GM04504 (cell line): ENCODE measurements around the gene CA7.
"Not testable (repeated sequence)": the region's sequence is repeated elsewhere in the genome, so short reads cannot be mapped to it uniquely, and the experiment has no call there.

Experiments used
- DNase-seq: peaks from one replicate; pipeline ENCODE4 v3.0.0-alpha.2; 2012; ENCODE audit warnings: low read depth

CA7 gene

GRCh38 chr16:66873685-66874055, 29.5 kb downstream of the CA7 start:
- DNase-seq = no peak

GRCh38 chr16:66874079-66874775, 30.0 kb downstream of the CA7 start:
- no peak for DNase-seq

- DNase-seq = no peak
Measured at GRCh38 chr16:66878067-66878466, 33.9 kb downstream of the CA7 start.

GRCh38 chr16:66880288-66881013, 36.2 kb downstream of the CA7 start, which contains the start of gene PDP2:
TSS of gene PDP2 (plus strand) at chr16:66880515. CDS start at chr16:66884285, 3,770 bp downstream.
- DNase-seq = peak; percentile 91

GRCh38 chr16:66881014-66881417, 36.8 kb downstream of the CA7 start:
- DNase-seq = no peak

GRCh38 chr16:66881560-66881959, 37.3 kb downstream of the CA7 start:
- DNase-seq = no peak

GRCh38 chr16:66881964-66882508, 37.8 kb downstream of the CA7 start:
- DNase-seq = no peak

GRCh38 chr16:66882702-66883101, 38.5 kb downstream of the CA7 start:
- DNase-seq = no peak

- DNase-seq = no peak
Measured at GRCh38 chr16:66885491-66885890, 41.3 kb downstream of the CA7 start.

GRCh38 chr16:66886321-66886720, 42.1 kb downstream of the CA7 start:
- no peak for DNase-seq

GRCh38 chr16:66886914-66887313, 42.7 kb downstream of the CA7 start:
- DNase-seq = no peak

- no peak for DNase-seq
Measured at GRCh38 chr16:66888647-66889615, 44.7 kb downstream of the CA7 start.

- no peak for DNase-seq
Measured at GRCh38 chr16:66889622-66890021, 45.4 kb downstream of the CA7 start.

- DNase-seq = no peak
Measured at GRCh38 chr16:66890799-66891198, 46.6 kb downstream of the CA7 start.

- DNase-seq = no peak
Measured at GRCh38 chr16:66891360-66891759, 47.1 kb downstream of the CA7 start.

- no peak for DNase-seq
Measured at GRCh38 chr16:66891797-66892196, 47.6 kb downstream of the CA7 start.

- DNase-seq = no peak
Measured at GRCh38 chr16:66894055-66894454, 49.8 kb downstream of the CA7 start.

GRCh38 chr16:66894948-66895688, 50.9 kb downstream of the CA7 start:
- peak; percentile 50 for DNase-seq

- no peak for DNase-seq
Measured at GRCh38 chr16:66895689-66895979, 51.4 kb downstream of the CA7 start.

- no peak for DNase-seq
Measured at GRCh38 chr16:66895999-66896398, 51.8 kb downstream of the CA7 start.

- not testable (repeated sequence) for DNase-seq
Measured at GRCh38 chr16:66896682-66897081, 52.5 kb downstream of the CA7 start.

GRCh38 chr16:66898207-66898606, 54.0 kb downstream of the CA7 start:
- no peak for DNase-seq
